HepG2 (cell line): ENCODE results near the gene SNUPN. TPM values are rescaled to one million over a fixed set of nuclear protein-coding genes. Genes with fewer than 3 reads are reported as not detected.

ENCODE experiments used
- FOXJ3 ChIP-seq: sonication (generic); formaldehyde crosslinking; IDR thresholded peaks from 2 replicates; pipeline ENCODE4 v1.4.0; 2020; ENCODE audit warnings: missing genetic modification reagents, mild to moderate bottlenecking, borderline replicate concordance
- HOXA3 ChIP-seq: sonication (generic); formaldehyde crosslinking; IDR thresholded peaks from 2 replicates; pipeline ENCODE4 v1.5.0; 2020; ENCODE audit warnings: missing genetic modification reagents
- NCOA1 ChIP-seq: sonication (generic); formaldehyde crosslinking; IDR thresholded peaks from 2 replicates; pipeline ENCODE4 v1.9.0; 2021; ENCODE audit warnings: missing genetic modification reagents
- NCOA2 ChIP-seq: sonication (generic); formaldehyde crosslinking; IDR thresholded peaks from 2 replicates; pipeline ENCODE4 v1.8.0; 2022; ENCODE audit warnings: inconsistent platforms
- POLR2AphosphoS2 ChIP-seq: IDR thresholded peaks from 2 replicates; pipeline ENCODE4 v1.6.1; 2011; ENCODE audit warnings: low read depth, low read length, improper control_type of control experiment
- SIX1 ChIP-seq: sonication (generic); formaldehyde crosslinking; IDR thresholded peaks from 2 replicates; pipeline ENCODE4 v1.4.0; 2020; ENCODE audit warnings: missing genetic modification reagents, borderline replicate concordance
- SMARCC2 ChIP-seq: fragments of 450-650 bp; IDR thresholded peaks from 2 replicates; pipeline ENCODE4 v1.6.1; 2017; ENCODE audit warnings: antibody characterized with exemption, mild to moderate bottlenecking
- ZC3H13 ChIP-seq: sonication (generic); formaldehyde crosslinking; IDR thresholded peaks from 2 replicates; pipeline ENCODE4 v1.8.1; 2023; ENCODE audit warnings: mild to moderate bottlenecking, missing genetic modification reagents, moderate library complexity
- ZKSCAN1 ChIP-seq: fragments of 150-350 bp; IDR thresholded peaks from 2 replicates; pipeline ENCODE4 v1.6.1; 2014; ENCODE audit warnings: low read length
- ZNF136 ChIP-seq: sonication (generic); formaldehyde crosslinking; IDR thresholded peaks from 2 replicates; pipeline ENCODE4 v1.8.1; 2022; ENCODE audit warnings: low read depth, mild to moderate bottlenecking, moderate library complexity, missing genetic modification reagents
- ZNF30 ChIP-seq: sonication (generic); formaldehyde crosslinking; IDR thresholded peaks from 2 replicates; pipeline ENCODE4 v1.5.0; 2020; ENCODE audit warnings: mild to moderate bottlenecking, missing genetic modification reagents
- ZNF44 ChIP-seq: sonication (generic); formaldehyde crosslinking; IDR thresholded peaks from 2 replicates; pipeline ENCODE4 v1.5.1; 2020; ENCODE audit warnings: mild to moderate bottlenecking, missing genetic modification reagents
- ZNF629 ChIP-seq: sonication (generic); formaldehyde crosslinking; conservative IDR thresholded peaks from 2 replicates; pipeline ENCODE4 v1.5.0; 2020; ENCODE audit warnings: missing genetic modification reagents
- ZNF761 ChIP-seq: sonication (generic); formaldehyde crosslinking; conservative IDR thresholded peaks from 2 replicates; pipeline ENCODE4 v1.4.0; 2020; ENCODE audit warnings: mild to moderate bottlenecking, missing genetic modification reagents
- polyA plus RNA-seq, 8 experiments: library from polyadenylated mRNA; depleted of rRNA in 3 of 8; stranded (reverse) in 7 of 8; unstranded in 1 of 8; fragments of >200 nt; fragmentation: Illumina TruSeq in 4 of 8; extraction: Trizol in 4 of 8; gene quantifications; 2 replicates each; pipeline versions ENCODE4 v1.2.1 to v1.2.3, GENCODE V29; 2011 to 2016; ENCODE audit warnings: low read depth in 4 of 8, missing spikeins in 1 of 8, mixed read lengths in 1 of 8; ENCODE audit not compliant: insufficient read depth in 1 of 8
- total RNA-seq, 5 experiments: library from RNA; depleted of rRNA; stranded (reverse); fragments of >200 nt; fragmentation: Illumina TruSeq; extraction: Trizol; gene quantifications; 2 replicates each; pipeline ENCODE4 v1.2.3, GENCODE V29; 2016; ENCODE audit warnings: low read depth in 1 of 5
- TF ChIP-seq, protein P1 (sequence below): sonication (generic); formaldehyde crosslinking; IDR thresholded peaks from 2 replicates; pipeline ENCODE4 v1.4.0; 2020; ENCODE audit warnings: missing genetic modification reagents, borderline replicate concordance
- TF ChIP-seq, protein P2 (sequence below): sonication (generic); formaldehyde crosslinking; IDR thresholded peaks from 2 replicates; pipeline ENCODE4 v1.4.0; 2020; ENCODE audit warnings: missing genetic modification reagents, low read depth, mild to moderate bottlenecking, borderline replicate concordance
- TF ChIP-seq, protein P3 (sequence below): IDR thresholded peaks from 2 replicates; pipeline ENCODE4 v1.6.1; 2016; ENCODE audit warnings: low read depth
- TF ChIP-seq, protein P4 (sequence below): sonication (generic); formaldehyde crosslinking; IDR thresholded peaks from 2 replicates; pipeline ENCODE4 v1.4.0; 2020; ENCODE audit warnings: mild to moderate bottlenecking, missing genetic modification reagents
- TF ChIP-seq, protein P5 (sequence below): sonication (generic); formaldehyde crosslinking; IDR thresholded peaks from 2 replicates; pipeline ENCODE4 v1.4.0; 2020; ENCODE audit warnings: mild to moderate bottlenecking, missing genetic modification reagents, borderline replicate concordance

SNUPN gene
- total and polyA plus RNA-seq, 2 of the 13 experiments (the other 11 are each of a cell fraction or from before 2014, with no cell fraction given): 9.0 to 16.4 TPM

DNA sequence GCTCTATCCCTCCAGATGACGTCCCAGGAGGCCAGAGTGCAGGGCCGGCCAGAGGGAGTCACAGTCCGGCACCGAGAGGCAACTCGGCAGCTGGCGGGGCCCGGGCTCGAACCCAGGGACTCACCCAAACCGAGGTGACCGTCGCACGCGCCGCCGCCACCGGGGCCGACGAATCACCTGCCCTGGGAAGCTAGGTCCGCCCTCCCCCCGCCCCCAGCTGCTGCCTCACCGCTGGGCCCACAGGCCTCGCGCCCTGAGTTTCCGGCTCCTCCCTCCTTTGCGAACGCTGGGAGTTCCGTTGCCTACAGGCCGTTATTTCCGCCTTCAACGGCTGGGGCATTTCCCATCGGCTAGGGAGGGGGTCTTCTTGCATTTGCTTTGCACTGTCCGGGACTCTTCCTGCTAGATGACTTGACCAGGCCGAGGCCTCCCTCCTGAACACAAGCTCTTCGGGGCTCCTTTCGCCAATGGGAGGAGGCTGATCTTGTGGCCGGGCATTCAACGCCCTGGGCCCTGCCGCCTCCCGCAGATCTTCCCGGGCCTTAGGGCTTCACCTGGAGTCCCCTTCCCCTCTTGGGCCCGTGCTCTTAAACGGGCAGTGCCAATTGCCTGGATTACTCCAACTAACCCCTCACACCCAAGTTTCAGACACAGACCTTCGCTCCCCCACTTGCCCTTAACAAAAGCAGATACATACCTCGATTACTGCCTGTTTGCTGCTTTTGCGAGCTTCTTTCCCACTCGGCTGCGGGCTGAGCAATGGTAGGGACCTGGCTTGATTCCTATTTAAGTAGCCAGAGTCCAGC, at the start of gene SNUPN (continued):
- no peak for TF ChIP-seq ZNF30 (CRISPR knock-in tag)
- TF ChIP-seq, protein P1, sequence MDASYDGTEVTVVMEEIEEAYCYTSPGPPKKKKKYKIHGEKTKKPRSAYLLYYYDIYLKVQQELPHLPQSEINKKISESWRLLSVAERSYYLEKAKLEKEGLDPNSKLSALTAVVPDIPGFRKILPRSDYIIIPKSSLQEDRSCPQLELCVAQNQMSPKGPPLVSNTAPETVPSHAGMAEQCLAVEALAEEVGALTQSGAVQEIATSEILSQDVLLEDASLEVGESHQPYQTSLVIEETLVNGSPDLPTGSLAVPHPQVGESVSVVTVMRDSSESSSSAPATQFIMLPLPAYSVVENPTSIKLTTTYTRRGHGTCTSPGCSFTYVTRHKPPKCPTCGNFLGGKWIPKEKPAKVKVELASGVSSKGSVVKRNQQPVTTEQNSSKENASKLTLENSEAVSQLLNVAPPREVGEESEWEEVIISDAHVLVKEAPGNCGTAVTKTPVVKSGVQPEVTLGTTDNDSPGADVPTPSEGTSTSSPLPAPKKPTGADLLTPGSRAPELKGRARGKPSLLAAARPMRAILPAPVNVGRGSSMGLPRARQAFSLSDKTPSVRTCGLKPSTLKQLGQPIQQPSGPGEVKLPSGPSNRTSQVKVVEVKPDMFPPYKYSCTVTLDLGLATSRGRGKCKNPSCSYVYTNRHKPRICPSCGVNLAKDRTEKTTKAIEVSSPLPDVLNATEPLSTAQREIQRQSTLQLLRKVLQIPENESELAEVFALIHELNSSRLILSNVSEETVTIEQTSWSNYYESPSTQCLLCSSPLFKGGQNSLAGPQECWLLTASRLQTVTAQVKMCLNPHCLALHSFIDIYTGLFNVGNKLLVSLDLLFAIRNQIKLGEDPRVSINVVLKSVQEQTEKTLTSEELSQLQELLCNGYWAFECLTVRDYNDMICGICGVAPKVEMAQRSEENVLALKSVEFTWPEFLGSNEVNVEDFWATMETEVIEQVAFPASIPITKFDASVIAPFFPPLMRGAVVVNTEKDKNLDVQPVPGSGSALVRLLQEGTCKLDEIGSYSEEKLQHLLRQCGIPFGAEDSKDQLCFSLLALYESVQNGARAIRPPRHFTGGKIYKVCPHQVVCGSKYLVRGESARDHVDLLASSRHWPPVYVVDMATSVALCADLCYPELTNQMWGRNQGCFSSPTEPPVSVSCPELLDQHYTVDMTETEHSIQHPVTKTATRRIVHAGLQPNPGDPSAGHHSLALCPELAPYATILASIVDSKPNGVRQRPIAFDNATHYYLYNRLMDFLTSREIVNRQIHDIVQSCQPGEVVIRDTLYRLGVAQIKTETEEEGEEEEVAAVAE (CRISPR knock-in tag): no peak; the same call in 1 of the 2 replicates
- no peak for TF ChIP-seq NCOA2
- TF ChIP-seq, protein P2, sequence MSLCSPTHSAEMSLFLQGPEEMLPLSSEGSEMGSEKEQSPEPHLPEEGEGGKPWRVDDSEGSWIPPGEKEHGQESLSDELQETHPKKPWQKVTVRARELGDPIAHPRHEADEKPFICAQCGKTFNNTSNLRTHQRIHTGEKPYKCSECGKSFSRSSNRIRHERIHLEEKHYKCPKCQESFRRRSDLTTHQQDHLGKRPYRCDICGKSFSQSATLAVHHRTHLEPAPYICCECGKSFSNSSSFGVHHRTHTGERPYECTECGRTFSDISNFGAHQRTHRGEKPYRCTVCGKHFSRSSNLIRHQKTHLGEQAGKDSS (CRISPR knock-in tag): peak; percentile 80
- no peak for TF ChIP-seq ZNF136 (CRISPR knock-in tag)
- TF ChIP-seq, protein P3, sequence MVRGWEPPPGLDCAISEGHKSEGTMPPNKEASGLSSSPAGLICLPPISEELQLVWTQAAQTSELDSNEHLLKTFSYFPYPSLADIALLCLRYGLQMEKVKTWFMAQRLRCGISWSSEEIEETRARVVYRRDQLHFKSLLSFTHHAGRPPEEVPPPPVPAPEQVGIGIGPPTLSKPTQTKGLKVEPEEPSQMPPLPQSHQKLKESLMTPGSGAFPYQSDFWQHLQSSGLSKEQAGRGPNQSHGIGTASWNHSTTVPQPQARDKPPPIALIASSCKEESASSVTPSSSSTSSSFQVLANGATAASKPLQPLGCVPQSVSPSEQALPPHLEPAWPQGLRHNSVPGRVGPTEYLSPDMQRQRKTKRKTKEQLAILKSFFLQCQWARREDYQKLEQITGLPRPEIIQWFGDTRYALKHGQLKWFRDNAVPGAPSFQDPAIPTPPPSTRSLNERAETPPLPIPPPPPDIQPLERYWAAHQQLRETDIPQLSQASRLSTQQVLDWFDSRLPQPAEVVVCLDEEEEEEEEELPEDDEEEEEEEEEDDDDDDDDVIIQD (CRISPR knock-in tag): peak; percentile 47; the same call in 1 of the 2 replicates
- no peak for TF ChIP-seq SMARCC2
- no peak for TF ChIP-seq POLR2AphosphoS2
- peak; percentile 53; the same call in 1 of the 2 replicates for TF ChIP-seq FOXJ3
- TF ChIP-seq HOXA3 (CRISPR knock-in tag): peak; percentile 81
- TF ChIP-seq, protein P4, sequence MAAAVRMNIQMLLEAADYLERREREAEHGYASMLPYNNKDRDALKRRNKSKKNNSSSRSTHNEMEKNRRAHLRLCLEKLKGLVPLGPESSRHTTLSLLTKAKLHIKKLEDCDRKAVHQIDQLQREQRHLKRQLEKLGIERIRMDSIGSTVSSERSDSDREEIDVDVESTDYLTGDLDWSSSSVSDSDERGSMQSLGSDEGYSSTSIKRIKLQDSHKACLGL (CRISPR knock-in tag): 0 out of 2 replicates have a peak, but pooled peaks have one; percentile 66
- TF ChIP-seq ZNF629 (CRISPR knock-in tag): peak; percentile 63; the same call in 1 of the 2 replicates
- peak; percentile 51 for TF ChIP-seq ZNF761 (CRISPR knock-in tag)
- no peak for TF ChIP-seq SIX1 (CRISPR knock-in tag)
- TF ChIP-seq ZNF44 (CRISPR knock-in tag): no peak
- no peak for TF ChIP-seq ZKSCAN1
- peak; percentile 20 for TF ChIP-seq ZC3H13
- TF ChIP-seq NCOA1 (CRISPR knock-in tag): no peak
- TF ChIP-seq, protein P5, sequence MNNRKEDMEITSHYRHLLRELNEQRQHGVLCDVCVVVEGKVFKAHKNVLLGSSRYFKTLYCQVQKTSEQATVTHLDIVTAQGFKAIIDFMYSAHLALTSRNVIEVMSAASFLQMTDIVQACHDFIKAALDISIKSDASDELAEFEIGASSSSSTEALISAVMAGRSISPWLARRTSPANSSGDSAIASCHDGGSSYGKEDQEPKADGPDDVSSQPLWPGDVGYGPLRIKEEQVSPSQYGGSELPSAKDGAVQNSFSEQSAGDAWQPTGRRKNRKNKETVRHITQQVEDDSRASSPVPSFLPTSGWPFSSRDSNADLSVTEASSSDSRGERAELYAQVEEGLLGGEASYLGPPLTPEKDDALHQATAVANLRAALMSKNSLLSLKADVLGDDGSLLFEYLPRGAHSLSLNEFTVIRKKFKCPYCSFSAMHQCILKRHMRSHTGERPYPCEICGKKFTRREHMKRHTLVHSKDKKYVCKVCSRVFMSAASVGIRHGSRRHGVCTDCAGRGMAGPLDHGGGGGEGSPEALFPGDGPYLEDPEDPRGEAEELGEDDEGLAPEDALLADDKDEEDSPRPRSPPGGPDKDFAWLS (CRISPR knock-in tag): no peak
